H9 (cell line): ENCODE measurements around the gene SNCA. TPM values are rescaled to one million over a fixed set of nuclear protein-coding genes. Genes with fewer than 3 reads are reported as not detected.

Experiments
- DNase-seq: peaks from one replicate; pipeline ENCODE4 v3.0.0-alpha.2; 2017
- H2AFZ ChIP-seq: one replicate; pipeline ENCODE4 v1.6.1; 2013; ENCODE audit warnings: mild to moderate bottlenecking, low read length, control low read depth, moderate library complexity
- H2AK5ac ChIP-seq: 2 replicates; pipeline ENCODE4 v1.6.1; 2013; ENCODE audit warnings: low read length, control low read depth, mixed read lengths; ENCODE audit not compliant: insufficient read length
- H2BK120ac ChIP-seq: one replicate; pipeline ENCODE4 v1.6.1; 2013; ENCODE audit warnings: low read depth, mild to moderate bottlenecking, low read length, control low read depth, inconsistent platforms; ENCODE audit not compliant: poor library complexity, severe bottlenecking
- H2BK12ac ChIP-seq: 2 replicates; pipeline ENCODE4 v1.6.1; 2013; ENCODE audit warnings: low read length, control low read depth, mixed read lengths, low read depth; ENCODE audit not compliant: insufficient read length
- H2BK15ac ChIP-seq: 2 replicates; pipeline ENCODE4 v1.6.1; 2013; ENCODE audit warnings: low read depth, low read length, control low read depth
- H2BK20ac ChIP-seq: one replicate; pipeline ENCODE4 v1.6.1; 2013; ENCODE audit warnings: low read depth, mild to moderate bottlenecking, low read length, control low read depth, inconsistent platforms; ENCODE audit not compliant: poor library complexity, severe bottlenecking
- H2BK5ac ChIP-seq: 2 replicates; pipeline ENCODE4 v1.6.1; 2013; ENCODE audit warnings: low read length, control low read depth, mixed read lengths; ENCODE audit not compliant: insufficient read length
- H3K14ac ChIP-seq: 2 replicates; pipeline ENCODE4 v1.6.1; 2013; ENCODE audit warnings: low read length, control low read depth; ENCODE audit not compliant: insufficient read depth
- H3K18ac ChIP-seq: 2 replicates; pipeline ENCODE4 v1.6.1; 2013; ENCODE audit warnings: low read depth, mild to moderate bottlenecking, mixed read lengths, low read length, control low read depth; ENCODE audit not compliant: insufficient read length
- H3K23ac ChIP-seq: 2 replicates; pipeline ENCODE4 v1.6.1; 2013; ENCODE audit warnings: low read length, control low read depth, mixed read lengths, low read depth; ENCODE audit not compliant: insufficient read length
- H3K23me2 ChIP-seq: 2 replicates; pipeline ENCODE4 v1.6.1; 2013; ENCODE audit warnings: low read depth, mild to moderate bottlenecking, mixed read lengths, low read length, control low read depth; ENCODE audit not compliant: insufficient read length, poor library complexity, severe bottlenecking
- H3K27ac ChIP-seq: 2 replicates; pipeline ENCODE4 v1.5.1; 2013; ENCODE audit warnings: low read length, control low read depth, mixed read lengths, low read depth; ENCODE audit not compliant: insufficient read length
- H3K27me3 ChIP-seq: 2 replicates; pipeline ENCODE4 v1.6.1; 2013; ENCODE audit warnings: low read length, control low read depth, inconsistent platforms; ENCODE audit not compliant: insufficient read depth
- H3K4ac ChIP-seq: 2 replicates; pipeline ENCODE4 v1.6.1; 2013; ENCODE audit warnings: low read depth, mild to moderate bottlenecking, control low read depth, inconsistent platforms, low read length, moderate library complexity
- H3K4me1 ChIP-seq: 2 replicates; pipeline ENCODE4 v1.6.1; 2013; ENCODE audit warnings: low read length, control low read depth, inconsistent platforms; ENCODE audit not compliant: insufficient read depth
- H3K4me2 ChIP-seq: 2 replicates; pipeline ENCODE4 v1.6.1; 2013; ENCODE audit warnings: low read length, control low read depth, mixed read lengths; ENCODE audit not compliant: insufficient read length, insufficient read depth
- H3K56ac ChIP-seq: 2 replicates; pipeline ENCODE4 v1.6.1; 2013; ENCODE audit warnings: low read depth, mild to moderate bottlenecking, mixed read lengths, low read length, control low read depth; ENCODE audit not compliant: insufficient read length
- H3K79me1 ChIP-seq: 2 replicates; pipeline ENCODE4 v1.6.1; 2013; ENCODE audit warnings: low read depth, mild to moderate bottlenecking, moderate library complexity, low read length, control low read depth, inconsistent platforms; ENCODE audit not compliant: insufficient read depth, poor library complexity, severe bottlenecking
- H3K79me2 ChIP-seq: 2 replicates; pipeline ENCODE4 v1.6.1; 2013; ENCODE audit warnings: low read length, control low read depth, inconsistent platforms; ENCODE audit not compliant: insufficient read depth
- H3K9ac ChIP-seq: 2 replicates; pipeline ENCODE4 v1.6.1; 2013; ENCODE audit warnings: low read length, control low read depth, mixed read lengths; ENCODE audit not compliant: insufficient read length; ENCODE audit errors: extremely low read depth
- H3K9me3 ChIP-seq: one replicate; pipeline ENCODE4 v1.6.1; 2013; ENCODE audit warnings: low read depth, low read length, inconsistent platforms; ENCODE audit not compliant: control insufficient read depth
- H3T11ph ChIP-seq: one replicate; pipeline ENCODE4 v1.6.1; 2013; ENCODE audit warnings: mild to moderate bottlenecking, low read length, control low read depth, inconsistent platforms
- H4K20me1 ChIP-seq: one replicate; pipeline ENCODE4 v1.6.1; 2013; ENCODE audit not compliant: control insufficient read depth, insufficient read length, insufficient read depth
- H4K5ac ChIP-seq: 2 replicates; pipeline ENCODE4 v1.6.1; 2013; ENCODE audit warnings: low read depth, mild to moderate bottlenecking, mixed read lengths, low read length, control low read depth; ENCODE audit not compliant: insufficient read length
- H4K8ac ChIP-seq: replicated peaks from 2 replicates; pipeline ENCODE4 v1.6.1; 2013; ENCODE audit warnings: low read length, control low read depth, mixed read lengths, low read depth; ENCODE audit not compliant: insufficient read length
- H4K91ac ChIP-seq: 2 replicates; pipeline ENCODE4 v1.6.1; 2013; ENCODE audit warnings: low read depth, mild to moderate bottlenecking, moderate library complexity, mixed read lengths, low read length, control low read depth; ENCODE audit not compliant: insufficient read length
- H3K27ac Mint-ChIP-seq, 3 experiments: 2 replicates in 2 of 3; 3 replicates in 1 of 3; pipeline ENCODE4 v1.8.0; 2020 to 2021; ENCODE audit warnings: mixed read lengths in 3 of 3, mild to moderate bottlenecking in 1 of 3, moderate library complexity in 1 of 3
- H3K27me3 Mint-ChIP-seq: 2 replicates; pipeline ENCODE4 v1.8.0; 2021; ENCODE audit warnings: low read depth, mild to moderate bottlenecking, moderate library complexity, mixed read lengths
- H3K36me3 Mint-ChIP-seq, 3 experiments: 2 replicates in 2 of 3; 3 replicates in 1 of 3; pipeline ENCODE4 v1.8.0; 2020 to 2021; ENCODE audit warnings: low read depth in 3 of 3, mixed read lengths in 3 of 3; ENCODE audit not compliant: insufficient read depth in 1 of 3
- H3K4me1 Mint-ChIP-seq, 2 experiments: 2 replicates each; pipeline ENCODE4 v1.8.0; 2020; ENCODE audit warnings: mixed read lengths in 2 of 2
- H3K4me3 Mint-ChIP-seq, 2 experiments: 2 replicates in 1 of 2; 3 replicates in 1 of 2; pipeline ENCODE4 v1.8.0; 2020 to 2021; ENCODE audit warnings: mild to moderate bottlenecking in 2 of 2, mixed read lengths in 2 of 2, moderate library complexity in 1 of 2
- H3K9me3 Mint-ChIP-seq, 2 experiments: 2 replicates in 1 of 2; 3 replicates in 1 of 2; pipeline ENCODE4 v1.8.0; 2020; ENCODE audit warnings: mild to moderate bottlenecking in 2 of 2, mixed read lengths in 2 of 2, moderate library complexity in 1 of 2
- whole genome bisulfite sequencing: extraction: QIAGEN DNeasy Blood & Tissue Kit; methylation state at CpG from one replicate; pipeline ENCODE4 v1.1.7; 2013; ENCODE audit warnings: missing lambda C conversion rate, low lambda C conversion rate, mixed read lengths; ENCODE audit not compliant: insufficient read length; ENCODE audit errors: extremely low coverage; 5-methylcytosine and 5-hydroxymethylcytosine counted together
- total RNA-seq: library from RNA; stranded (reverse); gene quantifications from 2 replicates; pipeline ENCODE4 v1.2.1, GENCODE V29; 2021
- TF ChIP-seq, protein P1 (sequence below): fragments of 200-600 bp; sonication (generic); conservative IDR thresholded peaks from 3 replicates; pipeline ENCODE4 v1.8.0; 2021; ENCODE audit warnings: antibody characterized with exemption, mild to moderate bottlenecking

The SNCA gene
- total RNA-seq, 1 experiment from 2014 or later, result 8.5 TPM

DNA sequence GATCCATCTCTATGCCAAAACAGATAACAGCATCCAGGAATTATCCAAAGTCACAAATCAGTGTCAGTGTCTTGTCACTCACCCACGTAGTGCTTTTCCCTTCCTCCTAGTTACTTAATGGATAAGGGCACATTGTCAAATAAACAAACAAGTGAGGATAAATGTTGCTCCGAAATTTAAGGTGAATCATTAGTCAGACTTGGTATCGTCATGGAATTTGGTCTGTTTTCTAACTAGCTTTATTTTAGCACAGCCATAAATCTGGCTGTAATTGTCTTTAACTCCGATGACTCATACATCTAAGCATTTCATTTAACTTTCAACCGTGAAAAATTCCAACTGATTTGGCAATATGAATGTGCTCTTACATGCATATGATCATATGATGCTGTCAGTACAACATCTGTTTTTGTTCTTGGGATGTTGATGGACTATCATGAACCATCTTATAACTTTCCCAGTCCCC lies 83.3 kb downstream of the SNCA start:
- H3K23me2 ChIP-seq, result no peaks in the 10 kb centered on the region

More for the DNA sequence above, 83.3 kb downstream of the SNCA start:
- no peaks in the 10 kb centered on the region for H3K27me3 Mint-ChIP-seq
- Histone ChIP-seq H3K27me3 (no peaks in the 10 kb centered on the region), H3K9me3 (no peaks in the 10 kb centered on the region), H3T11ph (no peak overlapping the region), H3K79me1 (no peaks in the 10 kb centered on the region), H3K56ac (no peak overlapping the region), H2BK15ac (no peak overlapping the region), H2BK5ac (no peak overlapping the region), H4K20me1 (no peaks in the 10 kb centered on the region), H3K79me2 (no peaks in the 10 kb centered on the region), H4K8ac (no peak overlapping the region), H2BK120ac (no peak overlapping the region), H2BK20ac (no peak overlapping the region), H3K4ac (no peak overlapping the region), H3K27ac (no peak overlapping the region), H2AK5ac (no peak overlapping the region), H3K4me2 (no peak overlapping the region), H2AFZ (no peak overlapping the region), H3K9ac (no peak overlapping the region), H3K18ac (no peak overlapping the region), H3K4me1 (no peaks in the 10 kb centered on the region), H4K5ac (no peak overlapping the region), H2BK12ac (no peak overlapping the region), H3K23ac (no peak overlapping the region), H3K14ac (no peak overlapping the region), H4K91ac (no peak overlapping the region)
- no peaks in the 10 kb centered on the region for H3K36me3 Mint-ChIP-seq
- TF ChIP-seq, protein P1, sequence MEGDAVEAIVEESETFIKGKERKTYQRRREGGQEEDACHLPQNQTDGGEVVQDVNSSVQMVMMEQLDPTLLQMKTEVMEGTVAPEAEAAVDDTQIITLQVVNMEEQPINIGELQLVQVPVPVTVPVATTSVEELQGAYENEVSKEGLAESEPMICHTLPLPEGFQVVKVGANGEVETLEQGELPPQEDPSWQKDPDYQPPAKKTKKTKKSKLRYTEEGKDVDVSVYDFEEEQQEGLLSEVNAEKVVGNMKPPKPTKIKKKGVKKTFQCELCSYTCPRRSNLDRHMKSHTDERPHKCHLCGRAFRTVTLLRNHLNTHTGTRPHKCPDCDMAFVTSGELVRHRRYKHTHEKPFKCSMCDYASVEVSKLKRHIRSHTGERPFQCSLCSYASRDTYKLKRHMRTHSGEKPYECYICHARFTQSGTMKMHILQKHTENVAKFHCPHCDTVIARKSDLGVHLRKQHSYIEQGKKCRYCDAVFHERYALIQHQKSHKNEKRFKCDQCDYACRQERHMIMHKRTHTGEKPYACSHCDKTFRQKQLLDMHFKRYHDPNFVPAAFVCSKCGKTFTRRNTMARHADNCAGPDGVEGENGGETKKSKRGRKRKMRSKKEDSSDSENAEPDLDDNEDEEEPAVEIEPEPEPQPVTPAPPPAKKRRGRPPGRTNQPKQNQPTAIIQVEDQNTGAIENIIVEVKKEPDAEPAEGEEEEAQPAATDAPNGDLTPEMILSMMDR, result no peak
- no peaks in the 10 kb centered on the region for H3K9me3 Mint-ChIP-seq
- no peak overlapping the region for H3K27ac Mint-ChIP-seq
- H3K4me1 Mint-ChIP-seq, result peaks cover 3 to 4% of the 10 kb centered on the region in 2 experiments; a peak in 2 of 4 replicates
- DNase-seq, result no peak
- WGBS, result no CpG with 5 or more reads among the region's 5 CpGs
- H3K4me3 Mint-ChIP-seq, result no peak overlapping the region
